Ovary (tissue), 9 donors: ENCODE measurements around the gene TEX19. TPM values are rescaled to one million over a fixed set of nuclear protein-coding genes. Genes with fewer than 3 reads are reported as not detected.

Source experiments
- DNase-seq, 5 donors: peaks; one replicate each; pipeline ENCODE4 v3.0.0-alpha.2; 2019 to 2020
- H3K27ac ChIP-seq, 2 donors: fragments of 200-600 bp; one replicate each; pipeline versions ENCODE4 v1.5.1 to v1.8.0; 2019 to 2022
- H3K27me3 ChIP-seq: fragments of 200-600 bp; one replicate; pipeline ENCODE4 v1.8.0; 2022
- H3K36me3 ChIP-seq: fragments of 200-600 bp; sonication (generic); one replicate; pipeline ENCODE4 v1.5.1; 2019
- H3K4me1 ChIP-seq: one replicate; pipeline ENCODE4 v1.8.1; 2013; ENCODE audit warnings: mild to moderate bottlenecking, moderate library complexity; ENCODE audit not compliant: insufficient read depth
- H3K4me3 ChIP-seq: fragments of 200-600 bp; sonication (generic); one replicate; pipeline ENCODE4 v1.5.1; 2017
- H3K9me3 ChIP-seq, 2 donors: fragments of 200-600 bp in 1 of 2; sonication (generic) in 1 of 2; one replicate each; pipeline versions ENCODE4 v1.5.1 to v1.8.1; 2013 to 2019; ENCODE audit warnings: mild to moderate bottlenecking in 1 of 2, moderate library complexity in 1 of 2
- EP300 ChIP-seq: sonication (generic); formaldehyde crosslinking; IDR thresholded peaks from one replicate; pipeline ENCODE4 v1.6.1; 2017; ENCODE audit warnings: antibody characterized with exemption
- POLR2A ChIP-seq: fragments of 450-650 bp; IDR thresholded peaks from one replicate; pipeline ENCODE4 v1.6.1; 2017; ENCODE audit warnings: antibody characterized with exemption, mild to moderate bottlenecking, moderate library complexity
- WGBS, 3 donors: extraction: QIAGEN DNeasy Blood & Tissue Kit in 1 of 3; methylation state at CpG; one replicate each; pipeline versions ENCODE4 v1.1.5 to v1.1.7; 2013 to 2017; 5-methylcytosine and 5-hydroxymethylcytosine counted together
- intact Hi-C, 4 donors: fragments of 100-400 bp; cut with DNase I; formaldehyde crosslinking; loops; one replicate each; pipeline versions ENCODE4 v1.11.0 to v1.15.1; 2022 to 2023
- polyA plus RNA-seq, 2 donors: library from polyadenylated mRNA; stranded (reverse); fragments of 200-250 nt in 1 of 2; fragments of 350-450 nt in 1 of 2; fragmentation: Illumina TruSeq in 1 of 2; extraction: RNeasy Lipid Tissue Mini Kit (QIAGEN cat#74804) in 1 of 2; gene quantifications; one replicate each; pipeline ENCODE4 v1.2.3, GENCODE V29; 2013 to 2014
- total RNA-seq, 7 donors: library from RNA; depleted of rRNA in 2 of 7; stranded (reverse); fragments of >200 nt in 2 of 7; fragmentation: NEBNext Ultra II Directional in 3 of 7; extraction: Animal tissue kit (Norgen Biotek cat#: 25700) in 3 of 7; gene quantifications; one replicate each; pipeline versions ENCODE4 v1.1.0 to v1.2.4, GENCODE V29; 2016 to 2023
- TF ChIP-seq, protein P1 (sequence below), 3 donors: fragments of 450-650 bp in 2 of 3; fragments of 200-600 bp in 1 of 3; IDR thresholded peaks; one replicate each; pipeline versions ENCODE4 v1.5.1 to v1.8.0; 2016 to 2022; ENCODE audit warnings: antibody characterized with exemption in 3 of 3, mild to moderate bottlenecking in 1 of 3
- donor health status: DM: no; HTN: no; CAD: no; lungs with moderate emphysema.
- donor health status: DM: no; HTN: no; CAD: no.
- donor health status: Bipolar disorder and iron deficiency.
- donor health status: DM: yes; HTN: yes; CAD: no.
- donor health status: DM: no; HTN: no; CAD: no.
- donor health status: DM: yes; HTN: yes; CAD: no.

Gene TEX19
- total and polyA plus RNA-seq, 9 donors, result not detected

DNA sequence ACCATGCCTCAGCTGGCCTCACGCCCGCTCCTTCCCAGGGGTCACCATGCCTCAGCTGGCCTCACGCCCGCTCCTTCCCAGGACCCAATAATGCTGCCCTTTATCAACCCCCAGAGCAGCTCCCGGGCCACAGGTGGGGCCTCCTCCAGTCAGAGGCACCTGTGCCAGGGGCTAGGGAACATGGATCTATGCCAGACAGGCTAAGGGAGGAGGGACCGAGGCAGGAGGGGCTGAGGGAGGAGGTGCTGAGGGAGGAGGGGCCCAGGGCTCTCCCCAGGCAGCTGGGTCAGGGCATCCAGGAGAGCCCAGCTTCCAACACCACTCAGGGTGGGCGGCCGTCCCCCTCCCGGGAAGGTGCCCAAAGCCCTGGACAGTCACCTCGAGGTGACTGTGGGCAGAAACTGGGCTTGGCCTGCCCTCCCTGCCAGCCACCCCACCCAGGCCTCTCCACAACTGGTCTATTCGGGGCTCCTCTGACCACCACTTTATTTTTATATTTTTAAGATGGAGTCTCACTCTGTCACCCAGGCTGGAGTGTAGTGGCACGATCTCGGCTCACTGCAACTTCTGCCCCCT is 31.9 kb downstream of the TEX19 start:
- Histone ChIP-seq H3K9me3 (no peaks in the 10 kb centered on the region), H3K4me1 (no peaks in the 10 kb centered on the region), H3K4me3 (no peak overlapping the region), H3K36me3 (no peaks in the 10 kb centered on the region), H3K27me3 (no peaks in the 10 kb centered on the region), H3K27ac (no peak overlapping the region)
- WGBS, 3 donors, result 88 to 91% (median 88%) methylated on average over 13 of the region's 13 CpGs
- DNase-seq, result peak in 1 of 5 donors; percentile 26
- no peak for TF ChIP-seq POLR2A
- TF ChIP-seq, protein P1, sequence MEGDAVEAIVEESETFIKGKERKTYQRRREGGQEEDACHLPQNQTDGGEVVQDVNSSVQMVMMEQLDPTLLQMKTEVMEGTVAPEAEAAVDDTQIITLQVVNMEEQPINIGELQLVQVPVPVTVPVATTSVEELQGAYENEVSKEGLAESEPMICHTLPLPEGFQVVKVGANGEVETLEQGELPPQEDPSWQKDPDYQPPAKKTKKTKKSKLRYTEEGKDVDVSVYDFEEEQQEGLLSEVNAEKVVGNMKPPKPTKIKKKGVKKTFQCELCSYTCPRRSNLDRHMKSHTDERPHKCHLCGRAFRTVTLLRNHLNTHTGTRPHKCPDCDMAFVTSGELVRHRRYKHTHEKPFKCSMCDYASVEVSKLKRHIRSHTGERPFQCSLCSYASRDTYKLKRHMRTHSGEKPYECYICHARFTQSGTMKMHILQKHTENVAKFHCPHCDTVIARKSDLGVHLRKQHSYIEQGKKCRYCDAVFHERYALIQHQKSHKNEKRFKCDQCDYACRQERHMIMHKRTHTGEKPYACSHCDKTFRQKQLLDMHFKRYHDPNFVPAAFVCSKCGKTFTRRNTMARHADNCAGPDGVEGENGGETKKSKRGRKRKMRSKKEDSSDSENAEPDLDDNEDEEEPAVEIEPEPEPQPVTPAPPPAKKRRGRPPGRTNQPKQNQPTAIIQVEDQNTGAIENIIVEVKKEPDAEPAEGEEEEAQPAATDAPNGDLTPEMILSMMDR (IDR thresholded peaks at IDR 0.05), result no peak
- TF ChIP-seq EP300, result no peak
- intact Hi-C loops, result no loop called here

DNA sequence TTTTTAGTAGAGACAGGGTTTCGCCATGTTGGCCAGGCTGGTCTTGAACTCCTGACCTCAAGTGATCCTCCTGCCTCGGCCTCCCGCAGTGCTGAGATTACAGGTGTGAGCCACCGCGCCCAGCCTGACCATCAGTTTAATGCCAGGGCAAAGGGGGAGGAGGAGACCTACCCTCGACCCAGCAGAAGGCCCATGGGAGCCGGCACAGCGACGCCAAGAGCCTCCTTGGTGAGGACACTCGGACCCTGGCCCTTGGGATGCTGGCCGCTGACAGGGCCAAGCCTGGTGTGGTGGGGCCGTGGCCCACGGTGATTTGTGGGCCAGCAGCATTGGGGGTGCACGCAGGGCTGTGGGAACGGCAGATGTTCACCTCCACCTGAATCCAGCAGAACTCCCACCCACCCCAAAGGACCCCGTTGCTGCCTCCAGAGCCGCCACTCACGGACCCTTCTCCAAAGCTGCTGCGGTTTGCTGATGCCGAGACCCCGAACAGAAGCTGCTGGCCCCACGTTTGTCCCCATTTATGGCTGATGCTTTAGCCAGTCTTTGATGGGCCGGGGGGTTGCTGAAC is 32.5 kb downstream of the TEX19 start:
- Histone ChIP-seq H3K27me3 (no peaks in the 10 kb centered on the region), H3K9me3 (no peaks in the 10 kb centered on the region), H3K4me3 (no peak overlapping the region), H3K36me3 (no peaks in the 10 kb centered on the region), H3K27ac (no peak overlapping the region), H3K4me1 (no peaks in the 10 kb centered on the region)
- TF ChIP-seq EP300, result no peak
- TF ChIP-seq, protein P1 (IDR thresholded peaks at IDR 0.05), result no peak
- DNase-seq, result no peak
- WGBS, 3 donors, result 93 to 95% (median 94%) methylated on average over 19 to 23 of the region's 23 CpGs
- intact Hi-C loops, result no loop called here

DNA sequence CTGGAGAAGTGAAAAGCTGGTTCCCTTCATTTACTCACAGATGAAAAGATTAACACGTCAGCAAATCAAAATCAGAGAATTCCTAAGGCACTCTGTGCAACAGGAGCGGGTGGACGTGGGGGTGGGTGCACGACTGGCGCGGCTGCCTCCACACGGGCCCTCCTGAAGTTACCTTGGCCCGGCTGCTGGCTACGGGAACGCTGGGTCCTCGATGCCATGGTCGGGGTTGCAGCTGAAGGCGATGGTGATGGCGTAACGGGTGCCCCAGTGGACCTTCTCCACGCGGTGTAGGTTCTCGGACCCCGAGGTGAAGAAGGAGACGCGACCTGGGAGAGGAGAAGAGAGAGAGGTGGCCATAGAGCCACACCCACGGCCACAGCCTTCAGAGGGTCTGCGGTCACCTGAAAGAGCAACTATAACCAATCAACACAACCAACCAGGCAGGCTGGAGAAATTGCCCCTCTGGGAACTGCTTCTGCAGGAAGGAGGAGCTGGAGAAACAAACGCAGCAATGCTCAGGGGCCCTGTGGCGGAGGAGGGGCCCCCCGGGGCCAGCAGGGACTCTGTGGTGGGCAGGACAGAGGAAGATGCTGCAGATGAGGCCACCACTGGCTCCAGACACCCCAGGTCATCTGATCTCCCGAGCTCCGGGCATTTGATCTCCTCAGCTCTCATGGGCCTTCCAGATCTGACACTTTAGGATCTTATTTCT is 33.3 kb downstream of the TEX19 start:
- TF ChIP-seq EP300 (no peak), POLR2A (no peak)
- TF ChIP-seq, protein P1 (IDR thresholded peaks at IDR 0.05), result no peak
- Histone ChIP-seq H3K4me3 (no peak overlapping the region), H3K27me3 (no peaks in the 10 kb centered on the region), H3K36me3 (no peaks in the 10 kb centered on the region), H3K4me1 (no peaks in the 10 kb centered on the region), H3K9me3 (no peaks in the 10 kb centered on the region), H3K27ac (no peak overlapping the region)
- intact Hi-C loops, result no loop called here
- 92% methylated on average over 28 of the region's 28 CpGs for WGBS, 3 donors
- DNase-seq, result no peak

DNA sequence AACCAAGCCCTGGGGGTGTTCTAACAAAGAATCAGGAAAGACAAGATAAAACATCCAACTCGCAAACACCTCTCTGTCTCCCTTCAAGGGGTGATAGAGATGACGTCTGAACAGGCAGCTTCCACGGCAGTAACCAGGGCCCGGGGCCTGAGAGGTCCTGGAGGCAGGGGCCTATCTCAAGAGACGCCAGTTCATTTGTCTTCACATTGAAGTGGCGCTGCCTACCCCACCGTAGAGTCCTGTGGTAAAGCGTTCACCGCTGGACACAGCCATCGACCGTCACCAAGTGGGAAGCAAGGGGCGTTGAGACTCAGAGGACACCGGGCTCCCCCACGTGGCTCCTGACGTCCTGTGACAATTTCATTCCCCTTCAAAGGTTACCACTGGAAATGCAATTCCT is 33.9 kb downstream of the TEX19 start:
- no peaks in the 10 kb centered on the region for H3K27me3 ChIP-seq
- no peak overlapping the region for H3K27ac ChIP-seq
- DNase-seq, result no peak
- no peak overlapping the region for H3K4me3 ChIP-seq
- H3K9me3 ChIP-seq, result no peaks in the 10 kb centered on the region
- intact Hi-C loops, result no loop called here
- no peaks in the 10 kb centered on the region for H3K4me1 ChIP-seq
- H3K36me3 ChIP-seq, result no peaks in the 10 kb centered on the region
- TF ChIP-seq POLR2A, result no peak
- WGBS, 3 donors, result 87 to 93% (median 87%) methylated on average over 15 of the region's 15 CpGs

DNA sequence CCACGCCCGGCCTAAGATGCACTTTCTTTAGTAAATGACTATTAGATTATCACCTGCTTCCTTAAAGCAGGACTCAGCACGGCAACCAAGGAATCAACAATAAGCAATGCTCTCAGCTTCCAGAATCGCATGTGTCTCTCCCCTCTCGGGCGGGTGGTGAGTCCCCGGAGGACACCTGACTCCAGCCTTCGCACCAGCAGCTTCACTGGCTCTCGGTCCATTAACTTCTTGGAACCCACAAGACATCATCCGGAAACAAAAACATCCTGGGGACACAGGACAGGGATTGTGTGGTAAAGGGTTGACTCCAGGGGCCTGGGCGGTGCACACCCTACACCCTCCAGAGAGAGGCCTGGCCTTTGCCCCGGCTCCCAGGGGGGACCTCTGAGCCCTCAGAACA is 35.2 kb downstream of the TEX19 start:
- WGBS, 3 donors, result 81 to 99% (median 90%) methylated on average over 12 of the region's 12 CpGs
- TF ChIP-seq, protein P1 (IDR thresholded peaks at IDR 0.05), result no peak
- no peak for DNase-seq
- no peaks in the 10 kb centered on the region for H3K27me3 ChIP-seq
- H3K27ac ChIP-seq, result no peak overlapping the region
- H3K36me3 ChIP-seq, result no peaks in the 10 kb centered on the region
- intact Hi-C loops, result no loop called here
- no peaks in the 10 kb centered on the region for H3K9me3 ChIP-seq
- no peaks in the 10 kb centered on the region for H3K4me1 ChIP-seq
- H3K4me3 ChIP-seq, result no peak overlapping the region
